MCF 10A (cell line): ENCODE measurements around the gene PSD2. TPM values are rescaled to one million over a fixed set of nuclear protein-coding genes. Genes with fewer than 3 reads are reported as not detected.

Experiments used
- BruUV-seq: library from RNA; stranded (reverse); fragments of 400-500 nt; replicated peaks from 2 replicates; lab custom pipeline; 2021; lab: Mats Ljungman, UMichigan
- CTCF ChIA-PET: fragments of 300-600 bp; sonication (Branson Sonifier 250); formaldehyde crosslinking; extraction: SDS; loops from one replicate; lab custom pipeline; 2021; ENCODE audit warnings: antibody characterized with exemption, inconsistent platforms; lab: Yijun Ruan, JAX
- POLR2A ChIA-PET: fragments of 300-600, 350-650 bp; sonication (Branson Sonifier 250); formaldehyde crosslinking; extraction: SDS; loops from one replicate; lab custom pipeline; 2020; ENCODE audit warnings: antibody characterized with exemption, inconsistent platforms; lab: Yijun Ruan, JAX
- DNase-seq: peaks from one replicate; pipeline ENCODE4 v3.0.0-alpha.2; 2018; ENCODE audit not compliant: unreplicated experiment
- H3K27ac Mint-ChIP-seq: one replicate; pipeline ENCODE4 v1.8.0; 2022; ENCODE audit warnings: mild to moderate bottlenecking, low read depth, mixed read lengths; ENCODE audit not compliant: unreplicated experiment
- H3K27me3 Mint-ChIP-seq: one replicate; pipeline ENCODE4 v1.8.0; 2022; ENCODE audit warnings: mixed read lengths; ENCODE audit not compliant: insufficient read depth, unreplicated experiment
- H3K36me3 Mint-ChIP-seq: one replicate; pipeline ENCODE4 v1.8.0; 2022; ENCODE audit warnings: mild to moderate bottlenecking, moderate library complexity, mixed read lengths; ENCODE audit not compliant: insufficient read depth, unreplicated experiment
- H3K4me1 Mint-ChIP-seq: one replicate; pipeline ENCODE4 v1.8.0; 2022; ENCODE audit warnings: mixed read lengths; ENCODE audit not compliant: insufficient read depth, unreplicated experiment
- H3K4me3 Mint-ChIP-seq: one replicate; pipeline ENCODE4 v1.8.0; 2022; ENCODE audit warnings: mild to moderate bottlenecking, moderate library complexity, mixed read lengths; ENCODE audit not compliant: unreplicated experiment
- H3K9me3 Mint-ChIP-seq: one replicate; pipeline ENCODE4 v1.8.0; 2022; ENCODE audit warnings: mixed read lengths; ENCODE audit not compliant: unreplicated experiment
- intact Hi-C: fragments of 100-400 bp; cut with micrococcal nuclease; formaldehyde crosslinking; loops from 2 replicates; pipeline ENCODE4 v1.14.1; 2022
- total RNA-seq: library from RNA; stranded (reverse); gene quantifications from 2 replicates; pipeline ENCODE4 v1.2.3, GENCODE V29; 2022
- TF ChIP-seq, protein P1 (sequence below): fragments of 200-600 bp; IDR thresholded peaks from one replicate; pipeline ENCODE4 v1.8.0; 2022; ENCODE audit warnings: antibody characterized with exemption, mild to moderate bottlenecking; ENCODE audit not compliant: unreplicated experiment

PSD2 gene
- total RNA-seq, 1 experiment from 2014 or later = not detected

DNA sequence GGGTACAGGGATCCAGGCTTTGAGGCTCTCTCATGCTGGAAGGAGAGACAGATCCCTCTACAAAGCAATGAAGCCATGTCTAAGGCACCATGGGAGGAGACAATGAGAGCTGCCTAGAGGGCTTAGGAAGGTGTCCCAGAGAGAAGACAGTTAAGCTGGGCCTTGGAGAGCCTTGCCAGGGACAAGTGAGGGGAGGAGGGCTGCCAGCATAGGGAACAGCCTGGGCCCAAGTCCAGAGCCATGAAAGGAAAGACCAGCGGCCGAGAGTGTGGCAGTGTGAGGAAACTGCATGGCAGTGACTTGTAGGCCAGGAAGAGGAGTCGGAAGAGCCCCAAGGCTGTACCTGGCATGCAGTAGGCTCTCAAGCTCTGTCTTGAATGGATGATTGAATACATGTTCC, 88.5 kb downstream of the PSD2 start:
- no TSS peak for BruUV-seq
- TF ChIP-seq, protein P1, sequence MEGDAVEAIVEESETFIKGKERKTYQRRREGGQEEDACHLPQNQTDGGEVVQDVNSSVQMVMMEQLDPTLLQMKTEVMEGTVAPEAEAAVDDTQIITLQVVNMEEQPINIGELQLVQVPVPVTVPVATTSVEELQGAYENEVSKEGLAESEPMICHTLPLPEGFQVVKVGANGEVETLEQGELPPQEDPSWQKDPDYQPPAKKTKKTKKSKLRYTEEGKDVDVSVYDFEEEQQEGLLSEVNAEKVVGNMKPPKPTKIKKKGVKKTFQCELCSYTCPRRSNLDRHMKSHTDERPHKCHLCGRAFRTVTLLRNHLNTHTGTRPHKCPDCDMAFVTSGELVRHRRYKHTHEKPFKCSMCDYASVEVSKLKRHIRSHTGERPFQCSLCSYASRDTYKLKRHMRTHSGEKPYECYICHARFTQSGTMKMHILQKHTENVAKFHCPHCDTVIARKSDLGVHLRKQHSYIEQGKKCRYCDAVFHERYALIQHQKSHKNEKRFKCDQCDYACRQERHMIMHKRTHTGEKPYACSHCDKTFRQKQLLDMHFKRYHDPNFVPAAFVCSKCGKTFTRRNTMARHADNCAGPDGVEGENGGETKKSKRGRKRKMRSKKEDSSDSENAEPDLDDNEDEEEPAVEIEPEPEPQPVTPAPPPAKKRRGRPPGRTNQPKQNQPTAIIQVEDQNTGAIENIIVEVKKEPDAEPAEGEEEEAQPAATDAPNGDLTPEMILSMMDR = no peak
- DNase-seq = no peak
- Mint-ChIP-seq H3K4me3 (no peak overlapping the region), H3K27me3 (no peaks in the 10 kb centered on the region), H3K9me3 (no peaks in the 10 kb centered on the region), H3K4me1 (no peaks in the 10 kb centered on the region), H3K27ac (no peak overlapping the region), H3K36me3 (no peaks in the 10 kb centered on the region)
- intact Hi-C loops = no loop called here
- POLR2A ChIA-PET = no interaction called here
- CTCF ChIA-PET = interaction anchor here (0.5 to 3.6 kb wide), 3 partner anchors 85 to 638 kb away, joined by 3 to 19 read pairs (median 3); no protein-coding TSS in a partner anchor

DNA sequence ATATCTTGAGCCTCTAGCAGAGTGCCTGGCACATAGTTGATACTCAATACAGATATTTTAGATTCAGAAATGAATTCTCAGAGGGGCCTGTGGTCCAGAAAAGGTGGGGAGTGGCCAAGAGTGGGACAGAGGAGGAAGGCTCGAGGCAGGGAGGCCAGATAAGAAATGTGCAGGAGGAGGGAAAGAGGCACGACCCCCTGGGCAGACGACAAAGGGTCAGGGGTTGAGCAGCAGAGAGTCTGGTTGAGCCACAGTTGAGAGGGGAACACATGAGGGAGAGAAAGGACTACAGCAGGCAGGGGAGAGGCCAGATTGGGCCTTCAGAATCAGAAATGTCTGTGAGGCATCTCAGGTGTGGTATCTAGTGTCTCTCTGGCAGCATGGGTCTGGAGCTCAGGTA, 89.1 kb downstream of the PSD2 start:
- TF ChIP-seq, protein P1 = no peak
- BruUV-seq = no TSS peak
- ChIA-PET POLR2A (no interaction called here), CTCF (interaction anchor here (0.5 to 3.6 kb wide), 5 partner anchors 8 to 198 kb away, joined by 3 to 19 read pairs (median 3); no protein-coding TSS in a partner anchor)
- DNase-seq = no peak
- Mint-ChIP-seq H3K36me3 (no peaks in the 10 kb centered on the region), H3K27ac (no peak overlapping the region), H3K4me1 (no peaks in the 10 kb centered on the region), H3K27me3 (peaks cover 4% of the 10 kb centered on the region), H3K4me3 (no peak overlapping the region), H3K9me3 (no peaks in the 10 kb centered on the region)
- intact Hi-C loops = no loop called here

DNA sequence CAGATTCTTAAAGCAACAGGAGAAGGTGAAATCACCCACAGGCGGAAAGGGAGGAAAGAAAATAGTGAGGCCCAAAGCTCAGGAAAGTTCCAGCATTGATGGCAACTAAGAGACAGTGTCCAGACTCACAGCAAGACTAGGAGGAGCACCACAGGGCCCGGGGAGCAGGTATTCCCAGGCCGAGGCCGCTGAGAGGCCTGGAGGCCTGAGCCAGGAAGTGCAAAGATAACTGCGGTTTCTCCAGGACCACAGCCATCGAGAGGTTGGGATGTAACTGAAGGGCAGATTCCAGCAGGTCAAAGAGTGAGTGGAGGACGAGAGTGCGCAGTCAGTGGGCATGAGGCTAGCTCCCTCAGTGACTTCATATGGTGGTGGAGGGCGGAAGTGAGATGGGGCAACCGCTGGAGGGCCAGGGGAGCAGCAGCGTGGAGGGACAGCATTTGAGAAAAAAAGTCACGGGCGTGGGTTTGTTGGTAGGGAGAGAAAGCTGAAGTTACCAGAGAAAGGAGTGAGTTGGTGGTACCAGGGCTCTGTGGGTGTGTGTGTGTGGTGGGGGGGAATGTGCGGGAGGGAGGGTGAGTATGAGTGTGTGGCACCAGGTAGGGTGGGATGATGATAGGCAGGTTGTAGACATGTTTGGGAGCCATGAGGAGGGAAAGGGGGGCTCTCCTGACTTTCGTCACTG, 89.7 kb downstream of the PSD2 start:
- CTCF ChIA-PET = interaction anchor here (0.5 to 3.6 kb wide), 6 partner anchors 8 to 119 kb away, joined by 3 to 19 read pairs (median 4); no protein-coding TSS in a partner anchor
- Mint-ChIP-seq H3K27me3 (peaks cover 10% of the 10 kb centered on the region), H3K4me1 (no peaks in the 10 kb centered on the region), H3K36me3 (no peaks in the 10 kb centered on the region), H3K4me3 (no peak overlapping the region), H3K9me3 (no peaks in the 10 kb centered on the region), H3K27ac (no peak overlapping the region)
- no peak for DNase-seq
- POLR2A ChIA-PET = no interaction called here
- TF ChIP-seq, protein P1 = no peak
- intact Hi-C loops = no loop called here
- BruUV-seq = no TSS peak

DNA sequence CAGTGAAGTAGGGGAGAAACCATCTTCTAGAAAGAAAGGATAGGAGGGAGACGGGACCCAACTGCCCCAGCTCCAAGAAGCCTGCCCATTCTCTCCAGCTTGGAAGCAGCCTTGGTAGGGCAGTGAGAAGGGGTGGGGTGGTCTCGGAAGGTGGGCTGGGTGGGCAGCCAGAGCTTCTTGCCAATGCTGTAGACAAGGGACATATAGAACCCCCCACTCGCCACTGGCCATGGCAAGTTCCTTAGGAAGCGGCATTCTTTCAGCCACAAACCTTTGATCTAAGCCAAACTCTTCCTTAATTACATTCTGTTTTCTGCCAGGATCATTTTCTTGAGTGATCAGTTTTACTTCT, 90.2 kb downstream of the PSD2 start:
- intact Hi-C loops = no loop called here
- POLR2A ChIA-PET = no interaction called here
- TF ChIP-seq, protein P1 = no peak
- H3K4me1 Mint-ChIP-seq = no peaks in the 10 kb centered on the region
- H3K27me3 Mint-ChIP-seq = peaks cover 15% of the 10 kb centered on the region
- DNase-seq = no peak
- H3K4me3 Mint-ChIP-seq = no peak overlapping the region
- BruUV-seq = no TSS peak
- H3K27ac Mint-ChIP-seq = no peak overlapping the region
- H3K9me3 Mint-ChIP-seq = no peaks in the 10 kb centered on the region
- no peaks in the 10 kb centered on the region for H3K36me3 Mint-ChIP-seq
- CTCF ChIA-PET = interaction anchor here (0.5 to 3.6 kb wide), 5 partner anchors 9 to 120 kb away, joined by 3 to 19 read pairs (median 5); no protein-coding TSS in a partner anchor
